ENCODE measurements around the gene GPSM1.

Gene GPSM1

GRCh38 chr9:136300016-136300545, 27.3 kb upstream of the GPSM1 start:
- Histone ChIP-seq H3K4me1 (ENCODE audit: insufficient read depth, low read length) (no peaks in the 10 kb centered on the region), H3K36me3 (ENCODE audit: insufficient read depth, low read length) (no peaks in the 10 kb centered on the region), H3K9me3 (ENCODE audit: low read length) (no peaks in the 10 kb centered on the region), H3K27me3 (ENCODE audit: control insufficient read depth in 1 of 2, insufficient read depth in 2 of 2, low read length in 2 of 2) (peaks cover 0 to 28% of the 10 kb centered on the region in 2 donors), H3K27ac (ENCODE audit: low read depth, low read length) (no peak overlapping the region), H3K4me3 (ENCODE audit: low read depth in 1 of 2, low read length in 2 of 2) (no peak overlapping the region), H3K9ac (ENCODE audit: low read length) (no peak overlapping the region)

- Histone ChIP-seq H3K27ac (ENCODE audit: low read depth, low read length) (no peak overlapping the region), H3K27me3 (ENCODE audit: control insufficient read depth in 1 of 2, insufficient read depth in 2 of 2, low read length in 2 of 2) (peaks cover 0 to 25% of the 10 kb centered on the region in 2 donors), H3K4me3 (ENCODE audit: low read depth in 1 of 2, low read length in 2 of 2) (no peak overlapping the region), H3K4me1 (ENCODE audit: insufficient read depth, low read length) (no peaks in the 10 kb centered on the region), H3K9ac (ENCODE audit: low read length) (no peak overlapping the region), H3K36me3 (ENCODE audit: insufficient read depth, low read length) (no peaks in the 10 kb centered on the region), H3K9me3 (ENCODE audit: low read length) (no peaks in the 10 kb centered on the region)
These were observed 26.5 kb upstream of the GPSM1 start for GRCh38 chr9:136300866-136301265.

DNA sequence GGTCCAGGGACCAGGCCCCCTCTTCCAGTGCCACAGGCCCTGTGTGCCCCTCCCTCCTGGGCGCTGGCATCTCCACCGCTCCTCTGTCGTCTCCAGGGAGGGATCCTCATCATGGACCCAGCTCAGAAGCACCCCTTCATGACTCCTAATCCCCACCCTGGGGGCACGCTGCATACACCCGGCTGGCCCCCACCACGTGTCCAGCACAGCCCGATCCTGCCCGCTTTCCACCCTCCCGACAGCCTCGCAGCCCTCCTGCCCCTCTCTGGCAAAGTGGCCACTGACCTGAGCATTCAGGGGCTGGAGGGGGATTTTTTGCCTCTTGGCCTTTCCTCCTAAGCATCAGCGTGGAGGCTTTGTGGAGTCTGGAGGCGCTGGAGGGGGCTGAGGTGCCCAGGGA, 24.8 kb upstream of the GPSM1 start:
- H3K27me3 ChIP-seq (ENCODE audit: control insufficient read depth in 1 of 2, insufficient read depth in 2 of 2, low read length in 2 of 2) = peaks cover 0 to 16% of the 10 kb centered on the region in 2 donors
- no peaks in the 10 kb centered on the region for H3K4me1 ChIP-seq (ENCODE audit: insufficient read depth, low read length)

DNA sequence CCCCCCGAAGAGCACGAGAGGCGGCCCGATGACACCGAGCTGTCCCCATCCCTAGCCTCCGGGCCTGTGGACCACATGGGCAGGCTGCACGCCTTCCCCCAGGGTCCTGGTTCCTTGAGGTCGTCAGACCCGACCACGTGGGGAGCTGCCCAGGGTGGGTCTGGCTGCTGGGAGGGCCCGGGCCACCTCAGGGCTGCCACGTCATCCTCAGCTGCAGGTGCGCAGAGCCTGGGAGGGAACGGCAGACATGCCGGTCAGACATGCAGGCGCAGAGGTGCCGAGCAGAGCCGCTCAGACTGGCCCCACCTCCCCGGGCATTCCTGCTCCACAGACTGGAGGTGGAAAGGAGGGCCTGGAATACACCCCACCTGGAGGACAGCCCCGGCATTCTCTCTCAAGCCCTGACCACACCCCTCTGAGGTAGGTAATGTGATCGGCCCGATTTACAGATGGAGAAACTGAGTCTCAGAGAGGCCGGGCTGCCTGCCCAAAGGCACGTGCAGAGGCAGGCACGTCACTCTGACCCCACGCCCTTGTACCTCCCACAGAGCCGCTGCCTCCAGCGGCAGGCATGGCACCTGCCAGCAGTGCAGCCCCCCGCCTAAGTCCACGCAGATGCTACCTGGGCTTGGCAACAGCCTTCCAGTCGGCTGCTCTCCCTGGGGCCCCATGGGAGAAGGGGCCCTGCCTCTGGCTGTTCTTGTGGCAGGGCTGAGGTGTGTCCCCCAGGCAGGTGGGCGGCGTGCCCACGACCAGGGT, 24.1 kb upstream of the GPSM1 start:
- Histone ChIP-seq H3K9me3 (ENCODE audit: low read length) (no peaks in the 10 kb centered on the region), H3K27me3 (ENCODE audit: control insufficient read depth in 1 of 2, insufficient read depth in 2 of 2, low read length in 2 of 2) (peaks cover 0 to 12% of the 10 kb centered on the region in 2 donors), H3K27ac (ENCODE audit: low read depth, low read length) (no peak overlapping the region), H3K36me3 (ENCODE audit: insufficient read depth, low read length) (no peaks in the 10 kb centered on the region), H3K9ac (ENCODE audit: low read length) (no peak overlapping the region), H3K4me1 (ENCODE audit: insufficient read depth, low read length) (no peaks in the 10 kb centered on the region), H3K4me3 (ENCODE audit: low read depth in 1 of 2, low read length in 2 of 2) (no peak overlapping the region)

More for the DNA sequence above, 24.8 kb upstream of the GPSM1 start:
- H3K27ac ChIP-seq (ENCODE audit: low read depth, low read length) = no peak overlapping the region
- no peaks in the 10 kb centered on the region for H3K36me3 ChIP-seq (ENCODE audit: insufficient read depth, low read length)
- H3K4me3 ChIP-seq (ENCODE audit: low read depth in 1 of 2, low read length in 2 of 2) = no peak overlapping the region
- H3K9ac ChIP-seq (ENCODE audit: low read length) = no peak overlapping the region
- no peaks in the 10 kb centered on the region for H3K9me3 ChIP-seq (ENCODE audit: low read length)

GRCh38 chr9:136303825-136304416, 23.4 kb upstream of the GPSM1 start, which contains the start of gene CCDC187:
CCDC187 (minus strand) TSS chr9:136304094; CDS start chr9:136303830, 264 bp downstream.
- Histone ChIP-seq H3K36me3 (ENCODE audit: insufficient read depth, low read length) (no peaks in the 10 kb centered on the region), H3K27ac (ENCODE audit: low read depth, low read length) (no peak within 1 kb of the TSS), H3K27me3 (ENCODE audit: control insufficient read depth in 1 of 2, insufficient read depth in 2 of 2, low read length in 2 of 2) (peaks cover 0 to 13% of the 10 kb centered on the region in 2 donors), H3K4me1 (ENCODE audit: insufficient read depth, low read length) (no peaks in the 10 kb centered on the region), H3K4me3 (ENCODE audit: low read depth in 1 of 2, low read length in 2 of 2) (no peak within 1 kb of the TSS), H3K9ac (ENCODE audit: low read length) (no peak within 1 kb of the TSS), H3K9me3 (ENCODE audit: low read length) (no peaks in the 10 kb centered on the region)

- Histone ChIP-seq H3K36me3 (ENCODE audit: insufficient read depth, low read length) (no peaks in the 10 kb centered on the region), H3K27me3 (ENCODE audit: control insufficient read depth in 1 of 2, insufficient read depth in 2 of 2, low read length in 2 of 2) (peaks cover 0 to 18% of the 10 kb centered on the region in 2 donors), H3K9ac (ENCODE audit: low read length) (no peak overlapping the region), H3K27ac (ENCODE audit: low read depth, low read length) (no peak overlapping the region), H3K9me3 (ENCODE audit: low read length) (no peaks in the 10 kb centered on the region), H3K4me3 (ENCODE audit: low read depth in 1 of 2, low read length in 2 of 2) (no peak overlapping the region), H3K4me1 (ENCODE audit: insufficient read depth, low read length) (no peaks in the 10 kb centered on the region)
These were observed 22.9 kb upstream of the GPSM1 start for GRCh38 chr9:136304456-136304855.

DNA sequence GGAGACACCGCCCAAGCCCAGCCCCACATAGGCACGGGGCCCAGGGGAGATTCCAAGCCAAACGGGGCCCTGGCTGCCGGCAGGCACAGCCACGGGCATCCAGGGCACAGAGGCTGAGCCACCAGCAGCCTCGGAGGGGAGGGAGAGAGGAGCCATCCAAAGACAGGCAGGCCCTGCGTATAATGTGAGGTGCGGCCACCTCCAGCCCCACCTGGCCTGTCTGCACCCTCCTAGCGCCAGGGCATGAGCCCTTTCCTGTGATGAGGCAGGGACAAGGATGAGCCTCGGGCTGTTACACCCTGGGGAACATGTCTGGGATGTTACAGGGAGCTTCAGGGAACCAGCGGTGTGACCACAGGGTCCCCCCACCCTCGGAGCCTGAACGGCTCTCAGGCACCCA, 22.4 kb upstream of the GPSM1 start:
- no peaks in the 10 kb centered on the region for H3K9me3 ChIP-seq (ENCODE audit: low read length)
- no peak overlapping the region for H3K27ac ChIP-seq (ENCODE audit: low read depth, low read length)
- no peaks in the 10 kb centered on the region for H3K4me1 ChIP-seq (ENCODE audit: insufficient read depth, low read length)
- no peak overlapping the region for H3K9ac ChIP-seq (ENCODE audit: low read length)
- peaks cover 0 to 21% of the 10 kb centered on the region in 2 donors for H3K27me3 ChIP-seq (ENCODE audit: control insufficient read depth in 1 of 2, insufficient read depth in 2 of 2, low read length in 2 of 2)
- no peak overlapping the region for H3K4me3 ChIP-seq (ENCODE audit: low read depth in 1 of 2, low read length in 2 of 2)
- H3K36me3 ChIP-seq (ENCODE audit: insufficient read depth, low read length) = no peaks in the 10 kb centered on the region

DNA sequence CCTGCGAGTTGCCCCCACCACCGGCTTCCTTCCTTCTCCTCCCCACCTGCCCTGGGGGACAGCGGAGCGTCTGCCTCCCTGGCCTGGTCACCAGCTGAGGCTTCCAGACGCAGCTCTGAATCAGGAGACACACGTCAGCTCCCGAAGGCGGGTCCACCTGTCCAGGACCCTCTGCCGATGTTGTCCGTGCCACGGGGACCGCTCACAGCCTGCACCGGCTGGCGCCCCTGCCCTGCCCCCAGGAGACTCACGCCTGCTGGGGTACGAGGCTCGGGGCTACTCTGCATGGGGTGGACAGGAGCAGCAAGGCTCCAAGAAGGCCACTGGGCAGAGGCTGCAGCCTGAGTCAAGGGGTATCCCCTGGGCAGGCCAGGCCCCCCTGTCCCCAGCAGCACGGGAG, 21.5 kb upstream of the GPSM1 start:
- no peak overlapping the region for H3K9ac ChIP-seq (ENCODE audit: low read length)
- H3K27me3 ChIP-seq (ENCODE audit: control insufficient read depth in 1 of 2, insufficient read depth in 2 of 2, low read length in 2 of 2) = peaks cover 0 to 26% of the 10 kb centered on the region in 2 donors
- no peaks in the 10 kb centered on the region for H3K36me3 ChIP-seq (ENCODE audit: insufficient read depth, low read length)
- no peaks in the 10 kb centered on the region for H3K9me3 ChIP-seq (ENCODE audit: low read length)
- H3K4me1 ChIP-seq (ENCODE audit: insufficient read depth, low read length) = no peaks in the 10 kb centered on the region
- no peak overlapping the region for H3K27ac ChIP-seq (ENCODE audit: low read depth, low read length)
- H3K4me3 ChIP-seq (ENCODE audit: low read depth in 1 of 2, low read length in 2 of 2) = no peak overlapping the region

- Histone ChIP-seq H3K4me1 (ENCODE audit: insufficient read depth, low read length) (no peaks in the 10 kb centered on the region), H3K27me3 (ENCODE audit: control insufficient read depth in 1 of 2, insufficient read depth in 2 of 2, low read length in 2 of 2) (peaks cover 0 to 33% of the 10 kb centered on the region in 2 donors)
These were observed 20.8 kb upstream of the GPSM1 start for GRCh38 chr9:136306211-136307208.

GRCh38 chr9:136307215-136307750, 20.1 kb upstream of the GPSM1 start:
- H3K9ac ChIP-seq (ENCODE audit: low read length) = no peak overlapping the region
- no peaks in the 10 kb centered on the region for H3K36me3 ChIP-seq (ENCODE audit: insufficient read depth, low read length)
- no peak overlapping the region for H3K27ac ChIP-seq (ENCODE audit: low read depth, low read length)
- H3K9me3 ChIP-seq (ENCODE audit: low read length) = no peaks in the 10 kb centered on the region
- no peak overlapping the region for H3K4me3 ChIP-seq (ENCODE audit: low read depth in 1 of 2, low read length in 2 of 2)
- no peaks in the 10 kb centered on the region for H3K4me1 ChIP-seq (ENCODE audit: insufficient read depth, low read length)
- peaks cover 0 to 40% of the 10 kb centered on the region in 2 donors for H3K27me3 ChIP-seq (ENCODE audit: control insufficient read depth in 1 of 2, insufficient read depth in 2 of 2, low read length in 2 of 2)

More at GRCh38 chr9:136306211-136307208, 20.8 kb upstream of the GPSM1 start:
- Histone ChIP-seq H3K4me3 (ENCODE audit: low read depth in 1 of 2, low read length in 2 of 2) (no peak overlapping the region), H3K27ac (ENCODE audit: low read depth, low read length) (no peak overlapping the region), H3K9me3 (ENCODE audit: low read length) (no peaks in the 10 kb centered on the region), H3K36me3 (ENCODE audit: insufficient read depth, low read length) (no peaks in the 10 kb centered on the region), H3K9ac (ENCODE audit: low read length) (no peak overlapping the region)

Measured in muscle layer of colon (tissue), 2 donors.